GM12801 (cell line): Measurements from ENCODE around the gene LRRC55.

Source experiments
- TF ChIP-seq, protein P1 (sequence below): IDR thresholded peaks from one replicate; pipeline ENCODE4 v1.5.1; 2011; ENCODE audit warnings: control low read depth; ENCODE audit not compliant: insufficient read length; ENCODE audit errors: extremely low read depth

LRRC55 gene

DNA sequence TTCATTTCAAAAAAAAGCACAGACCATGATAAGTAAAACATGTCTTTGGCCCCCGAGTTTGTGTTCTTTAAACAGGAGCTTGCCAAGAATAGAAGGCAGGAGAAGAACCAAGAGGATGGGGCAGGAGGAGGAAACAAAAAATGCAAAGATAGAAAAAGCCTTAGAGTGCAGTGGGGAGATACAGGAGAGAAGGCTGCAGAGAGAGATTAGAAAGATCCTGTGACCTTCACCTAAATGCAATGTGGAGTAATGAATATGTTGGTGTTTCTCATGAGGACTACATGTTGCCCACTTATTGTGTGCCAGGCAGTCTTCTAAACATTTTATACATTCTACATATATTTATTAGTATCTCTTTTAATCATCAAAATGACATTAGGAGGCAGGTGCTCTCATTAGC, 57.6 kb downstream of the LRRC55 start:
- TF ChIP-seq, protein P1, sequence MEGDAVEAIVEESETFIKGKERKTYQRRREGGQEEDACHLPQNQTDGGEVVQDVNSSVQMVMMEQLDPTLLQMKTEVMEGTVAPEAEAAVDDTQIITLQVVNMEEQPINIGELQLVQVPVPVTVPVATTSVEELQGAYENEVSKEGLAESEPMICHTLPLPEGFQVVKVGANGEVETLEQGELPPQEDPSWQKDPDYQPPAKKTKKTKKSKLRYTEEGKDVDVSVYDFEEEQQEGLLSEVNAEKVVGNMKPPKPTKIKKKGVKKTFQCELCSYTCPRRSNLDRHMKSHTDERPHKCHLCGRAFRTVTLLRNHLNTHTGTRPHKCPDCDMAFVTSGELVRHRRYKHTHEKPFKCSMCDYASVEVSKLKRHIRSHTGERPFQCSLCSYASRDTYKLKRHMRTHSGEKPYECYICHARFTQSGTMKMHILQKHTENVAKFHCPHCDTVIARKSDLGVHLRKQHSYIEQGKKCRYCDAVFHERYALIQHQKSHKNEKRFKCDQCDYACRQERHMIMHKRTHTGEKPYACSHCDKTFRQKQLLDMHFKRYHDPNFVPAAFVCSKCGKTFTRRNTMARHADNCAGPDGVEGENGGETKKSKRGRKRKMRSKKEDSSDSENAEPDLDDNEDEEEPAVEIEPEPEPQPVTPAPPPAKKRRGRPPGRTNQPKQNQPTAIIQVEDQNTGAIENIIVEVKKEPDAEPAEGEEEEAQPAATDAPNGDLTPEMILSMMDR = no peak

DNA sequence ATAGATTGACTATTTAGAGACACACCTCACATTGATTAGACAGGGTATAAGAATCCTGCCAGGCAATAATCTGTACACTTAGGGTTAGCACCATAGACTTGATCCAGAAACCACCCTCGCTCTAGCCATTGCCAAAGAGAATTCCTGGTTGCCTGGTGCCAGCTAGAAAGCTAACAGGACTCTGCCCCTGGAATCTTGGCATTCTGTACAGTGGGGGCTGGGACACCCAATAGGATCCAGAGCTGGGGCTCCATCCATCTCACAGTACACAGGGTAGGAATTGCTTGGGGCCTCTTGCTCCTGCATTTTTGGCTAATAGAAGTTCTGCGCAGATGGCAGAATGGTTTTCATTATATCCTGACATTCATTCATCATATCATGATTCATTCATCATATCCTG, 58.3 kb downstream of the LRRC55 start:
- TF ChIP-seq, protein P1 = no peak

DNA sequence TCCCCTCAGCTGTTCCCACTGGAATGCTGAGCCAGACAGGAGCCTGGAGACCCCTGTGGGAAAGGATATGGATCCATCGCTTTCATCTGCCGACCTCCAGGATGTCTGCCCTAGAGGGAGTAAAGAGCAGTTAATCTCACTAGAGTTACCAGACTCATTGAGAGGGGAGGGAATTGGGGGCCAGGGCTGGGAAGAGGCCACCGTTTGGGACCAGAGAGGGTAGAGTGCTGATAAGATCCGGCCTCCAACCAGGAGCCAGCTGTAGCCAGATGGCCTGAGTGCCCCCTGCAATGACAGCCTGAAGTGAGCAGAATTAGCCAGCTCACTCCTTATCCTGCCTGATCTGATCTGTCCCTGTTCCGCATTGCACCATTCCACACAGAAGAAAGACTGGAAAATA, 59.0 kb downstream of the LRRC55 start:
- TF ChIP-seq, protein P1 = no peak
